IPS-NIHi7 (cell line): ENCODE results near the gene HOXD13.

Experiments used
- DNase-seq: peaks from one replicate; pipeline ENCODE4 v3.0.0; 2012; ENCODE audit warnings: mixed read lengths; ENCODE audit errors: extremely low spot score

HOXD13 gene

DNA sequence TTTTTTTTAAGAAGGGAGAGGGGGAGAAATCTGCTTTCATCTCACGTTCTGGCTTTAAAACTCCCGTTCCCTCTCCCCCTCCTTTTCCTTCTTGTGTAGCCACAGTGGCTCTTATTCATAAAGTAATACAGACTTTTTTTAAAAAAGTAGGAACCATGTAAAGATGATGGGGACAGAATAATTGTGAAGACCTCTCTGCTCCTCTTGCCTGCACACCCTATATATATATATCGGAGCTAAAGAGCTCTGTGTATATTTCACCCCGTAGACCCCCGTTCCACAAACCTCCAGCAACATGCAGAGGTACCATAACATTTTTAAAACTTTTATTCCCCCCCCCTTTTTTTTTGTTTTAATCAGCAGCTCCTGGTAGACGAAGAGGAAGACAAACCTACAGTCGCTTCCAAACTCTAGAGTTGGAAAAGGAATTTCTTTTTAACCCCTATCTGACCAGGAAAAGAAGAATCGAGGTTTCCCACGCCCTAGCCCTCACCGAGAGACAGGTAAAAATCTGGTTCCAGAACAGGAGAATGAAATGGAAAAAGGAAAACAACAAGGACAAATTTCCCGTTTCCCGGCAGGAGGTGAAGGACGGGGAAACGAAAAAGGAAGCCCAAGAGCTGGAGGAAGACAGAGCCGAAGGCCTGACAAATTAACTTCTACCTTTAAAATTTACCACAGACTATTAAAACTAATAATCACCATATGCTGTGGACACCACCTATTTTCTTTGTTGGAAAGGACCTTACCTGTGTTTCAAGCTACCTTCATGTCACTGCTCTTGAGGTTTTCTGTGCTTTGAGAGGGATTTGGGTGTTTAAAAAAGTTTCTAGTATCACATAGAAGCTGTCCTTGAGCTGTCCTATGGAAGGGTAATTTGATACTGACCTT is 38.7 kb downstream of the HOXD13 start:
- no peak for DNase-seq

DNA sequence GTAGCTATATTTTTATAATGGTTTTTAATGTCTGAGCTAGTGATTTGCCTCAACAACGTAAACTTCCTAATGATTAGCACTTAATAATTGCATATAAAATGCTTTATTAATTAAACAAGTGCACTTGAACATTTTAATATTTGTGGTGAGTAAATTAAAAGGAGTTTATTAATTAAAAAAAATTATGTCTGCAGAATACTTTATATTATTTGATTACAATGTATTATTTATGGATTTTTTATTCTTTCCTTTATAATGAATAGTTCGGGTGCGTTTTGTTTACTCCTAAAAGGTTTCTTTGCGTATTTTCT is 39.3 kb downstream of the HOXD13 start:
- DNase-seq = no peak

DNA sequence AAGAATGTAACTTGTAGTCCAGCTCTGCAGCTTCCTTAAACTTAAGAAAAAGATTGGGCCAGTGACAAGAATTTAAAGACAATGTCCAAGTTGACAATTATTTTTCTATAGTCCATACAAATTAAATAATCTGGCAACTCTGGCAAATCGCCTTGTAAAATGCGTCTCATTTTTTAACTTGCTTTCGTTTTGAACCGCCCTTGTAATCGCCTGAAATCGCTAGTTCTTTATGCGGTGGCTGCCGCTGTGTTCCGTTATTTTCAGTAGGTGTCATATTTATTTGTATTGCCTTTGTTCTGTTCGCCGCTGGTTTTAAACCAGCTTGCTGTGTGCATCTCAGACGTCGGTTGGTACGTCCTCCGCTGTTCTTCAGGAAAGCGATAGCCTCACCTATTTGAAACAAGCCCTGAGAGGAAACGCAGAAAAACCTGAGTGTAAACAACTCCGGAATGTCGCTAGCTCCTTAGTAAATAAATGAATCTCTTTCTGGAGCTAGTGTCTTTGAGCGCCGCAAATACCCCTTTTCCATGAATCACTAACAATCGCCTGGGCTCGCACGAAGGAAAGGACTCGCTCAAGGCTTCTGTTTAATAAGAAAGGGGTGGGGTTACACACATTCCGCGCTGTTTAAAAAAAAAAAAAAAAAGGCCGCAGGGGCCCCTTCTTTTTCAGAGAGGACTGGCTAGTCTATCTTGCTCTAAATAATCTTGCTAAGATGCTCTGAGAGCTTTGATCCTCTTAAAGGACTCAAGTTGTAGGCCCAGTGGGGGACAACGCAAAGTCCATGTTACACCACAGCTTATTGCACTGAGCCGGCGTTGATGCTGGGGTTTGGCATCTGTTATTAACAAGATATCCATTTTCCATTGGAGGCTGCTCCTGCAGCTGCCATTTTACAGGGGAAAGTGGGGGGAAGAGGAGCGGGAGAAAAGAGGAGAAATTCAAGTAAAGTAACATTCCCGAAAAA is 40.0 kb downstream of the HOXD13 start:
- DNase-seq = no peak

DNA sequence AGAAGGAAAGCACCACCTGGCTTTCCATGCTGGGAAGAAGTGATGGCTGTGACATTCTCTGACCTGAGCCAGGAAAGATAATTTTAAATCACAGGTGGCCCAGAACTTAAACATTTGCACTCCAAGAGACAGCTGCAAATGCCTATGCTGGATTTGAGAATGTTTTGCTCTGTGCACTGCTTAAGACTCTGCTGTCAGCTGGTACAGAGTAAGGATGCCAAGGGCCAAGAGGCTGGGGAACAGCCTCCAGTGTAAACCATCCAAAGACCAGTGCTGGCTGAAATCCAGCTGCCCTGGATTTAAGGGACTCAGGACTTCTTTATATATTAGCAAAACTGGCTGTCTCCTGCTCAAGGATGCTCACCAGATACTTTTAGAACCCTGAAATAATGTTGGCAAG is 40.9 kb downstream of the HOXD13 start:
- no peak for DNase-seq

DNA sequence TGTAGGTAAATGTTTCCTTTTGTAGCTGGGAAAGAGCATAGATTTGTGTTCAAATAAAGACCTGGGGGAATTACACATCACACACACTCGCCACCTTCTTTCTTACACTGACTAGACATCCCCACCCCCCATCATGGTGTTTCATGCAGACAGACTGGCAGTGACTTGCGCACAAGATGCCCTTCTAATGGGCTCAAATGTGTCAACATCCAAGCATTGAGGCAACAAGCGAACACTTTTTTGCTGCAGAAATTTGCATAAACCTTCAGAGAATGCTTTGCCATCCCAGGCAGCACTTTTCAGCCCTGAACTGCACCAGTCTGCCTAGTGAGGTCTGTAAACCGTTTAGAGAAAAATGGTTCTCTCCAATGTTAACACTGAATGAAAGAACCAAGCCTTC is 41.5 kb downstream of the HOXD13 start:
- no peak for DNase-seq

DNA sequence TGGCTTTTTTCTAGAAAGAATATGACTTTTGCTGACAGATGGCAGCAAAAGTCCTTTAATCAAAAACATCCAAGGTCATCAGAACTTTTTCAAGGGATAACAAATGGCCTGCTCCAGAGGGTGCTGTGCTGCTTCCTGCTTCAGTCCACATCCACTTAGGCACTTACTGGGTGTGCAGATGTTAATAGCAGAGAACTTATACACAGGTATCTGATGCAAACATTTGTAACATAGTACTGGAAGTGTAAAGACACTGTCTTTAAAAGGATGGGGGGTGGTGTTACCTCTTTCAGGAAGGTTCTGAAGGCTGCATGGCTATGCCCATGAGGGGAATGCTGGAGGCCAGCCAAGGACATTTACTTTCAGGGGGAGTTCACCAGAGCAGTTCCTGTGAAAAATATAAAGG is 42.5 kb downstream of the HOXD13 start:
- no peak for DNase-seq

DNA sequence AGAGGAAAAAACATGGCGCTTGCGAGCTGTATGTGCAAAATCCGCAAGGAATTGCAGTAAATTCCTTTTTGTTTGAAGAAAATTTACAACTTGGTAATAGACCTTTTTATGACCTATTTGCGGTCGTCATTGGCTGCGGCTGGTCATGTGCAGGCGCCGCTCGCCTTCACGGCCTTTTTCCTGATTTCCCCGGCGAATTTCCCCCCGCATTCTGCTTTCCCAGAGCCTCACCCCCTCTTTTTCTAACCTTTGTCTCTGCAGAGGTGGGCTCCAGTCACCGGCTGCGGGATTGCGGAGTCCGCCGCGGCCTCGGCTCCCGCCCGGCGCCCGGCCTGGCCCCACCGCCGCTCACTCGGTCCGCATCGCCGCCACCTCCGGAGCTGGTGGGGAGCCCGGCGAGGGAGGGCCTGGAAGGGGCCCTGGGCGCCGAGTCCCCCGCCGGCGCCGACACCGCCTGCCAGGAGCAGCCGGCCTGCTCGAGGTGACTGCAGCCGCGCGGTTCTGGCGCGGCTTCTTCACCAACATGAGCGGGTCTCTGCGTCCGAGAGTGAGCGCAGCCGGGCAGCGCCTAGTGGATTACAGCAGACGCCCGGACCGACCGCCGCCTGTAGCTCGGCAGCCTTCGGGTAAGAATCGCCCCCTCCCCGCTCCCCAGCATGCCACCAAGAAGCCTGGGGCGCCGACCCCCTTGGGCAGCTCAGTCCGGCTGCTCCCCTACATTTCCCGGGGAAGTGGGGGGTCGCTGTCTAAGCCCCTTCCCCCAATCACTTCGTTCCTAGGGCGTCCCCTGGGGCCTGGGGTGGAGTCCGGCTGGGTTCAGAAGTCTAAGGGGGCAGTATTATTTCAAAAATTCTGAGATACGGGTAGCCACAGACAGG is 44.1 kb downstream of the HOXD13 start:
- DNase-seq = no peak

DNA sequence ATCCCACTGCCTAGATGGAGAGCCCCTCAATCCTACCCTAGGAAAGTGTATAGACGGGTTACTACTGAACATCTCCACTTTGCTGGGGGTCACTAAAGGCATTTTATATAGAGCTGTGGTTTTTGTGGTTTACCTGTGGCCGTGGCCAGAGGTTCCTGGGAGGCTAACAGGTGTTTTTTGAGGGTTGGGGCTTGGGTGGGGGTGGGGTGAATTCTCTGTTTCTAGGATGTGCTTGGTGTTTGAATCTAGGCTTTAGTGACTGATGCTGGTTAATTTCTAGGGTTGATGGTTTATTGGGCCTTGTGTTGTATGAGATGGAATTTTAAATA is 44.7 kb downstream of the HOXD13 start:
- DNase-seq = no peak

DNA sequence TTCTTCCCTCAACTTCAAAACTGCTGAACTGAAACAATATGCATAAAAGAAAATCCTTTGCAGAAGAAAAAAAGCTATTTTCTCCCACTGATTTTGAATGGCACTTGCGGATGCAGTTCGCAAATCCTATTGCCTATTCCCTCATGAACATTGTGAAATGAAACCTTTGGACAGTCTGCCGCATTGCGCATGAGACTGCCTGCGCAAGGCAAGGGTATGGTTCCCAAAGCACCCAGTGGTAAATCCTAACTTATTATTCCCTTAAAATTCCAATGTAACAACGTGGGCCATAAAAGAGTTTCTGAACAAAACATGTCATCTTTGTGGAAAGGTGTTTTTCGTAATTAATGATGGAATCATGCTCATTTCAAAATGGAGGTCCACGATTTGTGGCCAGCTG is 45.4 kb downstream of the HOXD13 start:
- DNase-seq = no peak

DNA sequence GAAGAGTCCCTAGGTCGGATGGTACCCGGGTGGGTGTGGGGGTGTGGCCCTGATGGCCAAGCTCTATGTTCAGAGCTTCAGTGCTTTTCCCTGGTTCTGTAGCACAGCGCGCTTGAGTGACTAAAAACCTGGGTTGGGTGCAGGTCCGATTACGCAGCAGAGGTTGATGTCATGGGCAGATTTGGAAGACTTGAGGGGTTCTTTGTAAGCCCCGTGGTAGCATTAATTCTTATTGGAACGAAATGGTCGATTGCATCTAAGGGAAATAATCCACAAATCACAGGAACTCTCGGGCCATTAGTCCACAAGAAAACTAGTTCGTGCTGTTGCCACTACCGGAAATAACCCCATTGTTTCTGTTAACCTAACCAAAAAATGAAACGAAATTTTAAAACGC is 46.0 kb downstream of the HOXD13 start:
- DNase-seq = no peak

DNA sequence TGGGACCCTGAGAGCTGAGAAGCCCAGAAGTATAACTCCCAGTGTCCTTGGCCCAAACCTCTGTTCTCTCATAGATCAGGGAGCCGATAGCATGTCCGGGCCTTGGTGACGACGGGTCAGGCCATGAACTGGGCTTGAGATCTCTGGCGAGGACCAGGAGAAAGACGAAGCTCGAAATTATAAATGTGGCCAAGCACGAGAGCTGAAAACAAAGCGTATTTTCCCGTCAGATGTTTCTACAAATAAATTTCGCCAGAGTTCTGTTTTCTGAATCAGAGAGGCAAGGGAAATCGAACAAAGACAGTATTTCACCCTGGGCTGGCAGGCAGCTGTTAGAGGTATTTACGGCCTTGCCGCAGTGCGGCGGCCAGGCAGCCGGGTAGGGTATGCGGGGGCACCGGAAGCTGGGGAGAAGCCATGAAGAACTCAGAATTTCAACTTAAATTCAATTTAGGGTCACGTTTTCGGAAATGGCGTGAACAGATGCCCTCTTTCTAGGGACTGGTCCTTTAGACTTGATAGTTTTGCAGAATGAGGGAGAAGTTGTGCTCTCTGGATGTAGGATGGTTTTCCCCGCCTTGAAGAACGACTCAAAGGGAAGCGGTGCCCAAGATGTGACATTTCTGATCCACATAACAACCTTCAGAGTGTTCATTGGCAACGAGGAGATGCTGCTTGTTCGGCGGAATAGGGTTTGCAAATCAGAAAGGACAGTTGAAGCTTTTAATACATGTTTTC is 46.6 kb downstream of the HOXD13 start:
- DNase-seq = no peak

DNA sequence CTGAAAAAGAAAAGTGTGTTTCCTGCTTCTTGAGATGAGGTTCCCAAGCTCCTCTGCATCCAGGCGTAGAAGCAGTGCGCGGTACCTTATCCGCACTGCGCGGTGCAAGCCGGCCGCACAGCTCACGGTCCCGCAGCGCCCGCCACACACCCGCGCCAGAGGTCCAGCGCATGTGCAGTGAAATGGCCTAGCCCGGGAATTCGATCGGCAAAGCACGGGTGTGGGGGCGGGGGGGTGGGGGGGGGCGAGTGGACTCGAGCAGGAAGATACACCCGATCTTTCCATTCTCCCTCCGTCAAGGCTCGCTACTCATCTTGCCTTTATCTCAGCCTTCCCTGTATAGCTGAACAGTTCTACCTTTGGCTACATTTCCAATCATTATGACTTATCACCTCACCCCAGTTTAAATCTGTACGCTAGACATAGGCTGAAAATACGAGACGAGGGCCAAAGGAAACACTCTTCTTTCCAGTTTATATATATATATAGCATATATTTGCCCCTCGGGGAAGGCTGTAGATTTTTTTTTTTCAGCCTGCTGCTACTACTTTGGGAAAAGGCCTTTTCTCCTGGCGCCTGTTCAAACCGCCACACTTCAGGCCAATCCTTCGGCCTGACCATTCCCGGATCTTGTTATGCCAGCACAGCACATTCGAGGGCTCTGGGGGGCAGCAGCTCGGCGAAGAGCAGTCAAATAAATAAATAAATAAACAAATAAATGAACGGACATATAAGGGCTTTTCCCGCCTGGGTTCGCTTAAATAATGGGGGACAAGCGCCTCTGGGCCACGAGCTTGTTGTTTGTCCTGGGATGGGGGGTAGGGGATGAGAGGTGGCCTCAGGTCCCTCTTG is 47.4 kb downstream of the HOXD13 start:
- DNase-seq = no peak

DNA sequence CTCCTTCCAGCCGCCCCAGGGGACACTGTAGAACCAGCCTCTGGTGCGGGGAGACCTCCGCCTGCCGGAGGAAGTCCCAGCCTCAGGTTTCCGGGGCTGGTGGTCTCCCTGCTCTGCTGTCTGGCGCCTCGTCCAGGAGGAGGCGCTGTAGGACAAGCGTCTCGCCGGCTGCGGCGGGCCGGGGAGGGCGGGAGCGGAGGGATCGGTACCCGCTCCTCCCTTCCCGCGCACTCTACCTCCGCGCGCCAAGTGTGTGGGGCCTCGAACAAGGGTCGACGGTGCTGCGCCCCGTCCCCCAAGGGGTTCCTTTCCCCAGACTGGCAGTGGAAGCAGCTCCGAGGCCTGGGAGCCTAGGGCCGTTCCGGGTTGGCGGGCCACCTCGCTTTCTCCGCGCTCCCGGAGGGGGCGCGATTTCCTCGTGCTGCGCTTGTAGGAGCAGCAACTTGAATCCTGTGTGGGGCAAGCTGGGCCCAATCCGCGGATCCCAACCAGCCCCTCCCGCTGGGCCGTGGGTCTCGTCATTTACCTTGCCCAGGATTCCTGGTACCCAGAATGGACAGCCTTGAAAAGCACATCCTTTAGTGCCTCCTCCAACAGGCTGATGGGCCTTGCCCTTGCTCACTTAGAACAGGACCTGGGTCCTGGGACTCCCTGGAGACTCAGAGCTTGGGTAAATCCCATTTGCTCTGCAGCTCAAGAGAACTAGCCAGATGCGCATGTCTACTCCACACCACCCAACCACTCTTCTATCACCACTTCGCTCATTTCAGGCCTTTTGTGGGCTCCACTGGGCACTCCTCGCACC is 48.2 kb downstream of the HOXD13 start:
- DNase-seq = peak; percentile 90

DNA sequence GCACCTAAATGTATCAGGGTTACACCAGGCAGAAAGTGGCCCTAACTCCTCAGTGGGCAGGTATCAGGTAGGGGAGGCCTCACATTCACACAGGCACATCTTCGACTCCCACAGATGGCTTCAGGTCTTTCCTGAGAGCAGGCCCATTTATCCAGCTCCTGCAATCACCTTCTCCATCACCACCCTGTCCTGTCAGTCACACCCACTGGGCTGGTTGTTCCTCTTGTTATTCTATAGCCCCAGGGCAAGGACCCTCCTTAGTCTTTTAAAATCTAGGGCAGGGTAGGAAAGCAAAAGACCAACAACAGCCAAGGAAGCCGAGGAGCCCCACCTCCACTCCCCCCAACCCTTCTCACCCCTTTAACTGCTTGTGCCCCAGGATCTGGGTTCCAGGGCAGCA is 49.8 kb downstream of the HOXD13 start:
- no peak for DNase-seq
